Immature natural killer cell (primary cell): ENCODE measurements around the gene HUS1. TPM values are rescaled to one million over a fixed set of nuclear protein-coding genes. Genes with fewer than 3 reads are reported as not detected.
"Not testable (repeated sequence)": the region's sequence is repeated elsewhere in the genome, so short reads cannot be mapped to it uniquely, and the experiment has no call there.

Experiments used
- DNase-seq, 3 donors: peaks; one replicate each; pipeline ENCODE4 v3.0.0; 2022; ENCODE audit warnings: mixed read lengths in 1 of 3
- H3K27ac Mint-ChIP-seq, 6 donors: one replicate each; pipeline ENCODE4 v1.8.0; 2020; ENCODE audit warnings: mixed read lengths in 6 of 6, mild to moderate bottlenecking in 5 of 6, inconsistent platforms in 4 of 6, moderate library complexity in 3 of 6
- H3K27me3 Mint-ChIP-seq, 3 donors: one replicate each; pipeline ENCODE4 v1.8.0; 2020 to 2021; ENCODE audit warnings: low read depth in 3 of 3, mild to moderate bottlenecking in 3 of 3, mixed read lengths in 3 of 3, moderate library complexity in 3 of 3, inconsistent platforms in 1 of 3
- H3K36me3 Mint-ChIP-seq, 3 donors: one replicate each; pipeline ENCODE4 v1.8.0; 2020; ENCODE audit warnings: mixed read lengths in 3 of 3, inconsistent platforms in 2 of 3, mild to moderate bottlenecking in 2 of 3
- H3K4me1 Mint-ChIP-seq, 2 donors: one replicate each; pipeline ENCODE4 v1.8.0; 2020; ENCODE audit warnings: inconsistent platforms in 2 of 2, mild to moderate bottlenecking in 2 of 2, mixed read lengths in 2 of 2, moderate library complexity in 1 of 2
- H3K4me3 Mint-ChIP-seq, 5 donors: one replicate each; pipeline ENCODE4 v1.8.0; 2020; ENCODE audit warnings: mild to moderate bottlenecking in 5 of 5, mixed read lengths in 5 of 5, inconsistent platforms in 3 of 5, moderate library complexity in 3 of 5
- H3K9me3 Mint-ChIP-seq, 6 donors: one replicate each; pipeline ENCODE4 v1.8.0; 2020; ENCODE audit warnings: mild to moderate bottlenecking in 6 of 6, mixed read lengths in 6 of 6, inconsistent platforms in 4 of 6, moderate library complexity in 3 of 6
- polyA plus RNA-seq, 3 donors: library from polyadenylated mRNA; unstranded; fragments of 300-500 nt; fragmentation: Illumina TruSeq; gene quantifications; one replicate each; pipeline ENCODE4 v1.2.3, GENCODE V29; 2021

The HUS1 gene
- polyA plus RNA-seq, 3 donors from 2014 or later = 34.8 to 44.8 (median 44.0) TPM

- Mint-ChIP-seq H3K4me3 (no peak within 1 kb of the TSS), H3K27me3 (peaks cover 2 to 6% (median 4%) of the 10 kb centered on the region in 3 donors), H3K36me3 (no peaks in the 10 kb centered on the region), H3K27ac (no peak within 1 kb of the TSS), H3K4me1 (no peaks in the 10 kb centered on the region), H3K9me3 (no peaks in the 10 kb centered on the region)
- no peak for DNase-seq
Measured at GRCh38 chr7:47948141-47948790, 31.1 kb downstream of the HUS1 start, which contains the start of gene PKD1L1. PKD1L1 (minus strand) TSS chr7:47948466; CDS start chr7:47948440, 26 bp downstream.

- Mint-ChIP-seq H3K27me3 (peaks cover 2 to 6% (median 4%) of the 10 kb centered on the region in 3 donors), H3K4me1 (no peaks in the 10 kb centered on the region)
Measured at GRCh38 chr7:47947355-47947749, 32.1 kb downstream of the HUS1 start.

GRCh38 chr7:47946581-47947354, 32.6 kb downstream of the HUS1 start:
- H3K4me1 Mint-ChIP-seq = no peaks in the 10 kb centered on the region
- no peak overlapping the region for H3K27ac Mint-ChIP-seq
- no peak overlapping the region for H3K4me3 Mint-ChIP-seq
- H3K27me3 Mint-ChIP-seq = peaks cover 2 to 6% (median 4%) of the 10 kb centered on the region in 3 donors
- no peaks in the 10 kb centered on the region for H3K9me3 Mint-ChIP-seq
- no peak for DNase-seq
- H3K36me3 Mint-ChIP-seq = no peaks in the 10 kb centered on the region

More at GRCh38 chr7:47947355-47947749, 32.1 kb downstream of the HUS1 start:
- Mint-ChIP-seq H3K9me3 (no peaks in the 10 kb centered on the region), H3K4me3 (no peak overlapping the region), H3K27ac (no peak overlapping the region), H3K36me3 (no peaks in the 10 kb centered on the region)
- DNase-seq = no peak

GRCh38 chr7:47945261-47946015, 34.0 kb downstream of the HUS1 start:
- no peak overlapping the region for H3K27ac Mint-ChIP-seq
- no peaks in the 10 kb centered on the region for H3K4me1 Mint-ChIP-seq
- H3K36me3 Mint-ChIP-seq = no peaks in the 10 kb centered on the region
- peak; percentile 43 to 61 (median 50) for DNase-seq
- peaks cover 2 to 6% (median 4%) of the 10 kb centered on the region in 3 donors for H3K27me3 Mint-ChIP-seq
- no peaks in the 10 kb centered on the region for H3K9me3 Mint-ChIP-seq
- no peak overlapping the region for H3K4me3 Mint-ChIP-seq

- H3K4me3 Mint-ChIP-seq = no peak overlapping the region
- H3K27ac Mint-ChIP-seq = no peak overlapping the region
- no peaks in the 10 kb centered on the region for H3K9me3 Mint-ChIP-seq
- H3K36me3 Mint-ChIP-seq = no peaks in the 10 kb centered on the region
- no peaks in the 10 kb centered on the region for H3K4me1 Mint-ChIP-seq
- no peak for DNase-seq
- H3K27me3 Mint-ChIP-seq = peaks cover 2 to 4% (median 4%) of the 10 kb centered on the region in 3 donors
Measured at GRCh38 chr7:47944536-47945260, 34.7 kb downstream of the HUS1 start.

GRCh38 chr7:47943676-47944474, 35.5 kb downstream of the HUS1 start:
- no peak for DNase-seq
- Mint-ChIP-seq H3K9me3 (no peaks in the 10 kb centered on the region), H3K4me1 (no peaks in the 10 kb centered on the region), H3K4me3 (no peak overlapping the region), H3K27ac (no peak overlapping the region), H3K27me3 (peaks cover 2 to 4% (median 4%) of the 10 kb centered on the region in 3 donors), H3K36me3 (no peaks in the 10 kb centered on the region)

- not testable (repeated sequence) for DNase-seq, H3K4me1 Mint-ChIP-seq, H3K9me3 Mint-ChIP-seq, H3K4me3 Mint-ChIP-seq, H3K27ac Mint-ChIP-seq, H3K36me3 Mint-ChIP-seq, H3K27me3 Mint-ChIP-seq
Measured at GRCh38 chr7:47942651-47943050, 36.8 kb downstream of the HUS1 start.

- H3K4me3 Mint-ChIP-seq = no peak overlapping the region
- no peaks in the 10 kb centered on the region for H3K36me3 Mint-ChIP-seq
- H3K27me3 Mint-ChIP-seq = peaks cover 0 to 4% (median 2%) of the 10 kb centered on the region in 3 donors
- no peak overlapping the region for H3K27ac Mint-ChIP-seq
- DNase-seq = no peak
- H3K9me3 Mint-ChIP-seq = no peaks in the 10 kb centered on the region
- no peaks in the 10 kb centered on the region for H3K4me1 Mint-ChIP-seq
Measured at GRCh38 chr7:47942132-47942531, 37.3 kb downstream of the HUS1 start.

- no peak overlapping the region for H3K4me3 Mint-ChIP-seq
- peaks cover 0 to 4% (median under 1%) of the 10 kb centered on the region in 3 donors for H3K27me3 Mint-ChIP-seq
- no peak overlapping the region for H3K27ac Mint-ChIP-seq
Measured at GRCh38 chr7:47941136-47941844, 38.1 kb downstream of the HUS1 start.

GRCh38 chr7:47940088-47941013, 39.1 kb downstream of the HUS1 start:
- no peaks in the 10 kb centered on the region for H3K4me1 Mint-ChIP-seq
- H3K4me3 Mint-ChIP-seq = no peak overlapping the region
- no peaks in the 10 kb centered on the region for H3K9me3 Mint-ChIP-seq
- no peaks in the 10 kb centered on the region for H3K36me3 Mint-ChIP-seq
- DNase-seq = no peak
- H3K27ac Mint-ChIP-seq = no peak overlapping the region
- H3K27me3 Mint-ChIP-seq = peaks cover 0 to 4% (median 0%) of the 10 kb centered on the region in 3 donors

More at GRCh38 chr7:47941136-47941844, 38.1 kb downstream of the HUS1 start:
- no peak for DNase-seq
- Mint-ChIP-seq H3K9me3 (no peaks in the 10 kb centered on the region), H3K36me3 (no peaks in the 10 kb centered on the region), H3K4me1 (no peaks in the 10 kb centered on the region)

GRCh38 chr7:47939425-47940036, 39.9 kb downstream of the HUS1 start:
- Mint-ChIP-seq H3K9me3 (no peaks in the 10 kb centered on the region), H3K4me1 (no peaks in the 10 kb centered on the region), H3K27me3 (peaks cover 0 to 4% (median 0%) of the 10 kb centered on the region in 3 donors), H3K36me3 (no peaks in the 10 kb centered on the region), H3K4me3 (no peak overlapping the region), H3K27ac (no peak overlapping the region)
- DNase-seq = no peak
